Measurements from ENCODE around the gene SLC6A15.

SLC6A15 gene
- total RNA-seq = 0 to 0.14 reads per million in 2 donors

- DNase-seq = no peak
These were observed at the start of gene SLC6A15 for GRCh38 chr12:84912198-84913128. Gene SLC6A15, minus strand, starts transcription at chr12:84912799. Its CDS starts 20,679 bp downstream, at chr12:84892120.

GRCh38 chr12:84960918-84961317, 48.3 kb upstream of the SLC6A15 start:
- DNase-seq = no peak

GRCh38 chr12:84955298-84955697, 42.7 kb upstream of the SLC6A15 start:
- DNase-seq = no peak

GRCh38 chr12:84954415-84954814, 41.8 kb upstream of the SLC6A15 start:
- no peak for DNase-seq

- DNase-seq = no peak
These were observed 38.5 kb upstream of the SLC6A15 start for GRCh38 chr12:84950971-84951546.

- no peak for DNase-seq
These were observed 34.2 kb upstream of the SLC6A15 start for GRCh38 chr12:84946753-84947152.

GRCh38 chr12:84937415-84937814, 24.8 kb upstream of the SLC6A15 start:
- no peak for DNase-seq

- DNase-seq = no peak
These were observed 16.9 kb upstream of the SLC6A15 start for GRCh38 chr12:84929501-84929900.

- DNase-seq = no peak
These were observed 12.4 kb upstream of the SLC6A15 start for GRCh38 chr12:84924981-84925380.

GRCh38 chr12:84922693-84923092, 10.1 kb upstream of the SLC6A15 start:
- DNase-seq = no peak

- no peak for DNase-seq
These were observed 7.7 kb upstream of the SLC6A15 start for GRCh38 chr12:84920331-84920730.

GRCh38 chr12:84919271-84919670, 6.7 kb upstream of the SLC6A15 start:
- no peak for DNase-seq

- DNase-seq = no peak
These were observed 523 bp upstream of the SLC6A15 start for GRCh38 chr12:84913129-84913515.

GRCh38 chr12:84911271-84912197, 1.1 kb downstream of the SLC6A15 start:
- DNase-seq = no peak

GRCh38 chr12:84910549-84911241, 1.9 kb downstream of the SLC6A15 start:
- no peak for DNase-seq

- DNase-seq = no peak
These were observed 8.5 kb downstream of the SLC6A15 start for GRCh38 chr12:84904051-84904450.

- no peak for DNase-seq
These were observed 21.3 kb downstream of the SLC6A15 start for GRCh38 chr12:84891106-84891838.

GRCh38 chr12:84889818-84890217, 22.8 kb downstream of the SLC6A15 start:
- DNase-seq = no peak

- DNase-seq = no peak
These were observed 23.7 kb downstream of the SLC6A15 start for GRCh38 chr12:84888861-84889260.

- no peak for DNase-seq
These were observed 35.3 kb downstream of the SLC6A15 start for GRCh38 chr12:84877340-84877739.

GRCh38 chr12:84875241-84875640, 37.4 kb downstream of the SLC6A15 start:
- no peak for DNase-seq

GRCh38 chr12:84874825-84875139, 37.8 kb downstream of the SLC6A15 start:
- no peak for DNase-seq

All from T-helper 9 cell (primary cell).